ENCODE results near the gene DMPK.
"Not testable (repeated sequence)": the region's sequence is repeated elsewhere in the genome, so short reads cannot be mapped to it uniquely, and the experiment has no call there.

DMPK gene

DNA sequence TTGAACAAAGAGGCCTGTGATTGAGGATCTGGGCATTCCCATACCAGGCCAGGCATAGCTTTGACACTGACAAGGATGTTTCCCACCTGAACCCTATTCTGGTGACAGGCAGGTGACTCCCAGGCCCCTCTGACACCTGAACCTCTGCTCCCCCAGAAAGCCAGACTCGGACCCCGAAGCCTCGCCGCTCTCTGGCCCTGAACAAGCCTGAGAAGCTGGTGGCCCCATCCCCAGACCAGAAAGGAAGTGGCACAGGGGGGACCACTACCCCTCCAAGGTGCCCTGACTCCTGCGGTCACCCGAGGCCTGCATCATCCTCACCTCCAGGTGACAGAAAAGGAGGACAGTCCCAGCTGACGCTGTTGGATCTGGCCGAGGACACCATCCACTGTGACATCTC is 28.0 kb downstream of the DMPK start:
- Histone ChIP-seq H3K4me3 (ENCODE audit: low read length) (no peak overlapping the region), H3K36me3 (replicated peaks; ENCODE audit: low read depth, low read length) (no peaks in the 10 kb centered on the region), H3K4me2 (ENCODE audit: low read length) (no peak overlapping the region), H3K27me3 (ENCODE audit: low read depth, low read length) (no peaks in the 10 kb centered on the region), H3K79me2 (ENCODE audit: low read length) (no peaks in the 10 kb centered on the region), H3K4me1 (ENCODE audit: low read length) (no peaks in the 10 kb centered on the region), H3K27ac (ENCODE audit: low read length) (no peak overlapping the region), H3K9me3 (ENCODE audit: insufficient read depth, low read length) (no peaks in the 10 kb centered on the region), H2AFZ (ENCODE audit: low read depth, low read length) (no peak overlapping the region), H3K9ac (ENCODE audit: low read length) (no peak overlapping the region), H4K20me1 (ENCODE audit: insufficient read depth, low read length) (no peaks in the 10 kb centered on the region)
- TF ChIP-seq, protein P1, sequence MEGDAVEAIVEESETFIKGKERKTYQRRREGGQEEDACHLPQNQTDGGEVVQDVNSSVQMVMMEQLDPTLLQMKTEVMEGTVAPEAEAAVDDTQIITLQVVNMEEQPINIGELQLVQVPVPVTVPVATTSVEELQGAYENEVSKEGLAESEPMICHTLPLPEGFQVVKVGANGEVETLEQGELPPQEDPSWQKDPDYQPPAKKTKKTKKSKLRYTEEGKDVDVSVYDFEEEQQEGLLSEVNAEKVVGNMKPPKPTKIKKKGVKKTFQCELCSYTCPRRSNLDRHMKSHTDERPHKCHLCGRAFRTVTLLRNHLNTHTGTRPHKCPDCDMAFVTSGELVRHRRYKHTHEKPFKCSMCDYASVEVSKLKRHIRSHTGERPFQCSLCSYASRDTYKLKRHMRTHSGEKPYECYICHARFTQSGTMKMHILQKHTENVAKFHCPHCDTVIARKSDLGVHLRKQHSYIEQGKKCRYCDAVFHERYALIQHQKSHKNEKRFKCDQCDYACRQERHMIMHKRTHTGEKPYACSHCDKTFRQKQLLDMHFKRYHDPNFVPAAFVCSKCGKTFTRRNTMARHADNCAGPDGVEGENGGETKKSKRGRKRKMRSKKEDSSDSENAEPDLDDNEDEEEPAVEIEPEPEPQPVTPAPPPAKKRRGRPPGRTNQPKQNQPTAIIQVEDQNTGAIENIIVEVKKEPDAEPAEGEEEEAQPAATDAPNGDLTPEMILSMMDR (IDR thresholded peaks at IDR 0.05; ENCODE audit: low read depth, low read length), result no peak
- TF ChIP-seq EZH2phosphoT487 (IDR thresholded peaks at IDR 0.05; ENCODE audit: low read depth), result no peak

GRCh38 chr19:45753548-45753947 is 28.7 kb downstream of the DMPK start:
- Histone ChIP-seq H3K9me3 (ENCODE audit: insufficient read depth, low read length) (no peaks in the 10 kb centered on the region), H3K79me2 (ENCODE audit: low read length) (no peaks in the 10 kb centered on the region), H3K4me2 (ENCODE audit: low read length) (no peak overlapping the region), H3K36me3 (replicated peaks; ENCODE audit: low read depth, low read length) (no peaks in the 10 kb centered on the region), H3K4me3 (ENCODE audit: low read length) (no peak overlapping the region), H3K27ac (ENCODE audit: low read length) (no peak overlapping the region), H3K9ac (ENCODE audit: low read length) (no peak overlapping the region), H4K20me1 (ENCODE audit: insufficient read depth, low read length) (no peaks in the 10 kb centered on the region), H2AFZ (ENCODE audit: low read depth, low read length) (peak overlapping the region; percentile 52; the same call in 1 of the 2 replicates), H3K4me1 (ENCODE audit: low read length) (no peaks in the 10 kb centered on the region), H3K27me3 (ENCODE audit: low read depth, low read length) (no peaks in the 10 kb centered on the region)
- TF ChIP-seq EZH2phosphoT487 (IDR thresholded peaks at IDR 0.05; ENCODE audit: low read depth), result no peak
- TF ChIP-seq, protein P1 (IDR thresholded peaks at IDR 0.05; ENCODE audit: low read depth, low read length), result peak; percentile 20; the same call in 1 of the 2 replicates

DNA sequence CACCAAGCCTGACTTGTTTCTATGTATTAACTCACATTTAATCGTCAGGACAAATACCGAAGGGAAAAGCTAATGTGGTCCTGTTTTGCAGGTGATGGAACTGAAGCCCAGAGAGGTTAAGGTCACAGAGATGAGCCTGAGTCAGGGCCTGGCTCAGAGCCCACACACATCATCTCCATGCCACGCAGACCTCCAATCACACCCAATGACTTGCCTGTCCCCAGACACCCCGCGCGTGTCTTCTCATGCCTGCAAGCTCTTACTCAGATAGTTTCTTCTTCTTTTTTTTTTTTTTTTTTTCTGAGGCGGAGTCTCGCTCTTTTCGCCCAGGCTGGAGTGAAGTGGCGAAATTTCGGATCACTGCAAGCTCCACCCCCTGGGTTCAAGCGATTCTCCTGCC is 29.7 kb downstream of the DMPK start:
- H3K79me2 ChIP-seq (ENCODE audit: low read length), result no peaks in the 10 kb centered on the region
- no peaks in the 10 kb centered on the region for H3K27me3 ChIP-seq (ENCODE audit: low read depth, low read length)
- H3K36me3 ChIP-seq (replicated peaks; ENCODE audit: low read depth, low read length), result no peaks in the 10 kb centered on the region
- no peaks in the 10 kb centered on the region for H4K20me1 ChIP-seq (ENCODE audit: insufficient read depth, low read length)
- H3K4me2 ChIP-seq (ENCODE audit: low read length), result no peak overlapping the region
- H3K27ac ChIP-seq (ENCODE audit: low read length), result no peak overlapping the region
- no peak for TF ChIP-seq EZH2phosphoT487 (IDR thresholded peaks at IDR 0.05; ENCODE audit: low read depth)
- TF ChIP-seq, protein P1 (IDR thresholded peaks at IDR 0.05; ENCODE audit: low read depth, low read length), result no peak
- H2AFZ ChIP-seq (ENCODE audit: low read depth, low read length), result no peak overlapping the region
- H3K4me1 ChIP-seq (ENCODE audit: low read length), result no peaks in the 10 kb centered on the region
- H3K9me3 ChIP-seq (ENCODE audit: insufficient read depth, low read length), result no peaks in the 10 kb centered on the region
- H3K4me3 ChIP-seq (ENCODE audit: low read length), result no peak overlapping the region
- H3K9ac ChIP-seq (ENCODE audit: low read length), result no peak overlapping the region

GRCh38 chr19:45751483-45751882 is 30.8 kb downstream of the DMPK start:
- not testable (repeated sequence) for H3K4me1 ChIP-seq (ENCODE audit: low read length); H3K79me2 ChIP-seq (ENCODE audit: low read length); H3K27ac ChIP-seq (ENCODE audit: low read length); H3K9ac ChIP-seq (ENCODE audit: low read length); H4K20me1 ChIP-seq (ENCODE audit: insufficient read depth, low read length); H3K4me2 ChIP-seq (ENCODE audit: low read length); H3K27me3 ChIP-seq (ENCODE audit: low read depth, low read length); H3K4me3 ChIP-seq (ENCODE audit: low read length); H3K9me3 ChIP-seq (ENCODE audit: insufficient read depth, low read length); H3K36me3 ChIP-seq (replicated peaks; ENCODE audit: low read depth, low read length); H2AFZ ChIP-seq (ENCODE audit: low read depth, low read length)

DNA sequence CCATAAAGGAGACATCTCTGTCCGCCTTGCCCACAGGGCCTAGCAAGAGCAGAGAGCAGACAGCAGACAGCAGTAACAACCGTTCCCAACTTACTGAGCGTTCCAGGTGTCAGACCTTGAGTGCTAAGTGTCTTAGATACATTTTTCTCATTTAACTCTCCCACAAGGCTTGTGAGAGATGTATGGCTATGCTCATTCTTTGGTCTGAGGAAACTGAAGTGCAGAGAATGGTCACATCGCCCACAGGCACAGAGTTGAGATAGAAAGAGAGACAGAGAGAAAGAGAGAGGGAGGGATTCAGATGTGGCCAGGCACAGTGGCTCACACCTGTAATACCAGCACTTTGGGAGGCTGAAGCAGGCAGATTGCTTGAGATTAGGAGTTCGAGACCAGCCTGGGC is 34.8 kb downstream of the DMPK start:
- Histone ChIP-seq H3K36me3 (replicated peaks; ENCODE audit: low read depth, low read length) (no peaks in the 10 kb centered on the region), H3K27me3 (ENCODE audit: low read depth, low read length) (peaks cover 12% of the 10 kb centered on the region), H3K4me3 (ENCODE audit: low read length) (no peak overlapping the region), H2AFZ (ENCODE audit: low read depth, low read length) (no peak overlapping the region), H3K9me3 (ENCODE audit: insufficient read depth, low read length) (no peaks in the 10 kb centered on the region), H3K4me1 (ENCODE audit: low read length) (no peaks in the 10 kb centered on the region), H3K4me2 (ENCODE audit: low read length) (no peak overlapping the region), H3K27ac (ENCODE audit: low read length) (no peak overlapping the region), H3K9ac (ENCODE audit: low read length) (no peak overlapping the region), H3K79me2 (ENCODE audit: low read length) (no peaks in the 10 kb centered on the region), H4K20me1 (ENCODE audit: insufficient read depth, low read length) (no peaks in the 10 kb centered on the region)
- TF ChIP-seq, protein P1 (IDR thresholded peaks at IDR 0.05; ENCODE audit: low read depth, low read length), result no peak
- no peak for TF ChIP-seq EZH2phosphoT487 (IDR thresholded peaks at IDR 0.05; ENCODE audit: low read depth)
